GM12878 (cell line): ENCODE measurements around the gene HEXIM2. TPM values are rescaled to one million over a fixed set of nuclear protein-coding genes. Genes with fewer than 3 reads are reported as not detected.

Experiments
- CBFB ChIP-seq: IDR thresholded peaks from 2 replicates; pipeline ENCODE4 v1.6.1; 2016; ENCODE audit warnings: antibody characterized with exemption, low read depth
- CREM ChIP-seq: IDR thresholded peaks from 2 replicates; pipeline ENCODE4 v1.6.1; 2014; ENCODE audit warnings: antibody characterized with exemption, low read depth
- EGR1 ChIP-seq, 2 experiments: IDR thresholded peaks; 1 replicate in 1 of 2; 2 replicates in 1 of 2; pipeline ENCODE4 v1.6.1; 2011 to 2012; ENCODE audit warnings: low read depth in 2 of 2, low read length in 2 of 2, borderline replicate concordance in 1 of 2, mild to moderate bottlenecking in 1 of 2, moderate library complexity in 1 of 2
- GABPA ChIP-seq: IDR thresholded peaks from 2 replicates; pipeline ENCODE4 v1.6.1; 2014; ENCODE audit warnings: antibody characterized with exemption, low read depth, mild to moderate bottlenecking, inconsistent platforms
- IKZF2 ChIP-seq, 2 experiments: fragments of 450-650 bp; IDR thresholded peaks; 2 replicates each; pipeline ENCODE4 v1.6.1; 2017; ENCODE audit warnings: mild to moderate bottlenecking in 2 of 2, moderate library complexity in 2 of 2
- MEF2A ChIP-seq: IDR thresholded peaks from 2 replicates; pipeline ENCODE4 v1.6.1; 2011; ENCODE audit warnings: low read depth, mild to moderate bottlenecking, low read length, moderate library complexity; ENCODE audit not compliant: insufficient read depth
- MEF2B ChIP-seq: fragments of 450-650 bp; IDR thresholded peaks from 2 replicates; pipeline ENCODE4 v1.6.1; 2018; ENCODE audit warnings: mild to moderate bottlenecking, moderate library complexity; ENCODE audit not compliant: partially characterized antibody, poor library complexity, severe bottlenecking
- MTA2 ChIP-seq: fragments of 450-650 bp; IDR thresholded peaks from 2 replicates; pipeline ENCODE4 v1.6.1; 2016; ENCODE audit warnings: low read depth, mild to moderate bottlenecking, moderate library complexity
- NRF1 ChIP-seq: conservative IDR thresholded peaks from 2 replicates; pipeline ENCODE4 v1.6.1; 2011; ENCODE audit warnings: mild to moderate bottlenecking, low read depth, low read length, improper control_type of control experiment
- RAD51 ChIP-seq: fragments of 450-650 bp; IDR thresholded peaks from 2 replicates; pipeline ENCODE4 v1.6.1; 2016; ENCODE audit warnings: moderate library complexity, mild to moderate bottlenecking, inconsistent platforms
- RCOR1 ChIP-seq: conservative IDR thresholded peaks from 2 replicates; pipeline ENCODE4 v1.6.1; 2012; ENCODE audit warnings: low read depth, low read length, improper control_type of control experiment
- SUZ12 ChIP-seq: fragments of 200-600 bp; sonication (generic); IDR thresholded peaks from one replicate; pipeline ENCODE4 v1.6.1; 2018; ENCODE audit warnings: antibody characterized with exemption, mild to moderate bottlenecking; ENCODE audit not compliant: unreplicated experiment
- ZNF207 ChIP-seq: fragments of 450-650 bp; IDR thresholded peaks from 2 replicates; pipeline ENCODE4 v1.6.1; 2014; ENCODE audit warnings: antibody characterized with exemption, mild to moderate bottlenecking, borderline replicate concordance
- polyA plus RNA-seq, 11 experiments: library from polyadenylated mRNA; depleted of rRNA in 4 of 11; unstranded in 6 of 11; stranded (reverse) in 5 of 11; fragments of >200 nt; fragmentation: Nextera tagmentation in 4 of 11; fragmentation: Illumina TruSeq in 1 of 11; extraction: Ambion mirVana in 4 of 11; extraction: Trizol in 1 of 11; gene quantifications; 1 replicate in 1 of 11; 2 replicates in 10 of 11; pipeline versions ENCODE4 v1.2.1 to v1.2.3, GENCODE V29; 2011 to 2016; ENCODE audit warnings: inconsistent platforms in 2 of 11, missing spikeins in 2 of 11, low read depth in 1 of 11
- total RNA-seq, 4 experiments: library from RNA; depleted of rRNA in 3 of 4; stranded (reverse); fragments of >200 nt in 3 of 4; fragmentation: Illumina TruSeq in 1 of 4; extraction: Trizol in 1 of 4; gene quantifications; 2 replicates each; pipeline versions ENCODE4 v1.2.1 to v1.2.3, GENCODE V29; 2013 to 2021
- TF ChIP-seq, protein P1 (sequence below): fragments of 450-650 bp; formaldehyde crosslinking; IDR thresholded peaks from 2 replicates; pipeline ENCODE4 v1.4.0; 2020; ENCODE audit warnings: mild to moderate bottlenecking, moderate library complexity
- TF ChIP-seq, protein P2 (sequence below): fragments of 150-350 bp; IDR thresholded peaks from 2 replicates; pipeline ENCODE4 v1.6.1; 2014; ENCODE audit warnings: mild to moderate bottlenecking, low read depth, low read length
- TF ChIP-seq, protein P3 (sequence below): fragments of 450-650 bp; IDR thresholded peaks from 2 replicates; pipeline ENCODE4 v1.6.1; 2017; ENCODE audit warnings: mild to moderate bottlenecking, low read depth, inconsistent platforms; ENCODE audit not compliant: poor library complexity, severe bottlenecking
- TF ChIP-seq, protein P4 (sequence below): IDR thresholded peaks from 2 replicates; pipeline ENCODE4 v1.6.1; 2011; ENCODE audit warnings: borderline replicate concordance, low read depth, mild to moderate bottlenecking, moderate library complexity, low read length; ENCODE audit not compliant: insufficient read depth, poor library complexity, severe bottlenecking
- TF ChIP-seq, protein P5 (sequence below): IDR thresholded peaks from 2 replicates; pipeline ENCODE4 v1.6.1; 2012; ENCODE audit warnings: low read depth, low read length, improper control_type of control experiment

The HEXIM2 gene
- total and polyA plus RNA-seq, 10 of the 15 experiments (the other 5 are each of a cell fraction or from before 2014, with no cell fraction given): 0.10 to 10.3 (median 6.4) TPM

DNA sequence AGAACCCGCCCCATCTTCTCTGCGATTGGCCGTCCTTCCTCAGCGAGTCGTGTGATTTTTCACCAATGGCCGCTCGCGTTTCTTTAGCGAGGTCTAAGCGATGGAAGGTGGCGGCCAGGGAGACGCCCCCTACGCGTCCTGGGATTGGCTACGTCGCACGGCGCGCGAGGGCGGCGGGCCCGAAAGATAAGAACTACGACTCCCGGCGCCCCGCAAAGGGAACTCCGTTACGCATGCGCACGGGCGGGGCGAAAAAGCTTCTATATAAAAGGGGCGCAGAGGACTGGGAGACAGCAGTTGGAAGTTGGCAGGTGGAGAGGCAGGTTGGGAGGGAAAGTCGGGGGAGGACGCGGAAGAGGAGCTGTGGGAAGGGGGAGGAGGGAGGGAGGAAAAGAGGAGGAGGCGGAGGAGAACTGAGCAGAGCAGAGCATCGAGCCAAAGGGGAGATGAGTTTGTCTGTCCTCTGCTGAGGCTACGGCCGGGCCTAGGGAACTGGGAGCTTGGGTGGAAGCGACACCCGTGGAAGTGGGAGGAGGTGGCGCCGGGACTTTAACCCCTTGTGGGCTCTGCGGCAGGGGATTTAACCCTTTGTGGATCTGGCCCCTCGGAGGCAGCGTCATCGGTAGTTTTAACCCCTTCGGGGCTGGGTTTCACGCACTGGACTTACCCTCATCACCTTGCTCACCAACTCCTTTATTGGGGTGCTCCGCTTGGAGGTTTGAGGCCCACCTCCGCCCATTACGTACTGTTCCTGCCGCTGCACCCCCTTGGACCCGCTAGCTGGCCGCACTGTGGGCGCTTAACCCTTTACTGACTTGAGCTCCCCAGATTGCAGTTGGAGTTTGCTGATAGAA lies 13.3 kb upstream of the HEXIM2 start, which contains the start of gene HEXIM1 (continued):
- no peak for TF ChIP-seq RAD51
- TF ChIP-seq, protein P1, sequence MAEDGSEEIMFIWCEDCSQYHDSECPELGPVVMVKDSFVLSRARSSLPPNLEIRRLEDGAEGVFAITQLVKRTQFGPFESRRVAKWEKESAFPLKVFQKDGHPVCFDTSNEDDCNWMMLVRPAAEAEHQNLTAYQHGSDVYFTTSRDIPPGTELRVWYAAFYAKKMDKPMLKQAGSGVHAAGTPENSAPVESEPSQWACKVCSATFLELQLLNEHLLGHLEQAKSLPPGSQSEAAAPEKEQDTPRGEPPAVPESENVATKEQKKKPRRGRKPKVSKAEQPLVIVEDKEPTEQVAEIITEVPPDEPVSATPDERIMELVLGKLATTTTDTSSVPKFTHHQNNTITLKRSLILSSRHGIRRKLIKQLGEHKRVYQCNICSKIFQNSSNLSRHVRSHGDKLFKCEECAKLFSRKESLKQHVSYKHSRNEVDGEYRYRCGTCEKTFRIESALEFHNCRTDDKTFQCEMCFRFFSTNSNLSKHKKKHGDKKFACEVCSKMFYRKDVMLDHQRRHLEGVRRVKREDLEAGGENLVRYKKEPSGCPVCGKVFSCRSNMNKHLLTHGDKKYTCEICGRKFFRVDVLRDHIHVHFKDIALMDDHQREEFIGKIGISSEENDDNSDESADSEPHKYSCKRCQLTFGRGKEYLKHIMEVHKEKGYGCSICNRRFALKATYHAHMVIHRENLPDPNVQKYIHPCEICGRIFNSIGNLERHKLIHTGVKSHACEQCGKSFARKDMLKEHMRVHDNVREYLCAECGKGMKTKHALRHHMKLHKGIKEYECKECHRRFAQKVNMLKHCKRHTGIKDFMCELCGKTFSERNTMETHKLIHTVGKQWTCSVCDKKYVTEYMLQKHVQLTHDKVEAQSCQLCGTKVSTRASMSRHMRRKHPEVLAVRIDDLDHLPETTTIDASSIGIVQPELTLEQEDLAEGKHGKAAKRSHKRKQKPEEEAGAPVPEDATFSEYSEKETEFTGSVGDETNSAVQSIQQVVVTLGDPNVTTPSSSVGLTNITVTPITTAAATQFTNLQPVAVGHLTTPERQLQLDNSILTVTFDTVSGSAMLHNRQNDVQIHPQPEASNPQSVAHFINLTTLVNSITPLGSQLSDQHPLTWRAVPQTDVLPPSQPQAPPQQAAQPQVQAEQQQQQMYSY: peak; percentile 91
- TF ChIP-seq MTA2: peak; percentile 90
- TF ChIP-seq EGR1 (IDR thresholded peaks at IDR 0.05; ENCODE audit: borderline replicate concordance in 1 of 2, low read depth in 2 of 2, low read length in 2 of 2): peak; percentile 44 to 61
- no peak; the same call in none of the 2 replicates for TF ChIP-seq CREM
- peak; percentile 99 for TF ChIP-seq CBFB
- TF ChIP-seq SUZ12: no peak
- peak; percentile 95 for TF ChIP-seq NRF1
- TF ChIP-seq ZNF207: peak; percentile 58; the same call in 1 of the 2 replicates
- TF ChIP-seq, protein P2, sequence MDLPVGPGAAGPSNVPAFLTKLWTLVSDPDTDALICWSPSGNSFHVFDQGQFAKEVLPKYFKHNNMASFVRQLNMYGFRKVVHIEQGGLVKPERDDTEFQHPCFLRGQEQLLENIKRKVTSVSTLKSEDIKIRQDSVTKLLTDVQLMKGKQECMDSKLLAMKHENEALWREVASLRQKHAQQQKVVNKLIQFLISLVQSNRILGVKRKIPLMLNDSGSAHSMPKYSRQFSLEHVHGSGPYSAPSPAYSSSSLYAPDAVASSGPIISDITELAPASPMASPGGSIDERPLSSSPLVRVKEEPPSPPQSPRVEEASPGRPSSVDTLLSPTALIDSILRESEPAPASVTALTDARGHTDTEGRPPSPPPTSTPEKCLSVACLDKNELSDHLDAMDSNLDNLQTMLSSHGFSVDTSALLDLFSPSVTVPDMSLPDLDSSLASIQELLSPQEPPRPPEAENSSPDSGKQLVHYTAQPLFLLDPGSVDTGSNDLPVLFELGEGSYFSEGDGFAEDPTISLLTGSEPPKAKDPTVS: peak; percentile 73; the same call in 1 of the 2 replicates
- no peak for TF ChIP-seq GABPA
- TF ChIP-seq, protein P3, sequence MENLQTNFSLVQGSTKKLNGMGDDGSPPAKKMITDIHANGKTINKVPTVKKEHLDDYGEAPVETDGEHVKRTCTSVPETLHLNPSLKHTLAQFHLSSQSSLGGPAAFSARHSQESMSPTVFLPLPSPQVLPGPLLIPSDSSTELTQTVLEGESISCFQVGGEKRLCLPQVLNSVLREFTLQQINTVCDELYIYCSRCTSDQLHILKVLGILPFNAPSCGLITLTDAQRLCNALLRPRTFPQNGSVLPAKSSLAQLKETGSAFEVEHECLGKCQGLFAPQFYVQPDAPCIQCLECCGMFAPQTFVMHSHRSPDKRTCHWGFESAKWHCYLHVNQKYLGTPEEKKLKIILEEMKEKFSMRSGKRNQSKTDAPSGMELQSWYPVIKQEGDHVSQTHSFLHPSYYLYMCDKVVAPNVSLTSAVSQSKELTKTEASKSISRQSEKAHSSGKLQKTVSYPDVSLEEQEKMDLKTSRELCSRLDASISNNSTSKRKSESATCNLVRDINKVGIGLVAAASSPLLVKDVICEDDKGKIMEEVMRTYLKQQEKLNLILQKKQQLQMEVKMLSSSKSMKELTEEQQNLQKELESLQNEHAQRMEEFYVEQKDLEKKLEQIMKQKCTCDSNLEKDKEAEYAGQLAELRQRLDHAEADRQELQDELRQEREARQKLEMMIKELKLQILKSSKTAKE: no peak
- TF ChIP-seq, protein P4, sequence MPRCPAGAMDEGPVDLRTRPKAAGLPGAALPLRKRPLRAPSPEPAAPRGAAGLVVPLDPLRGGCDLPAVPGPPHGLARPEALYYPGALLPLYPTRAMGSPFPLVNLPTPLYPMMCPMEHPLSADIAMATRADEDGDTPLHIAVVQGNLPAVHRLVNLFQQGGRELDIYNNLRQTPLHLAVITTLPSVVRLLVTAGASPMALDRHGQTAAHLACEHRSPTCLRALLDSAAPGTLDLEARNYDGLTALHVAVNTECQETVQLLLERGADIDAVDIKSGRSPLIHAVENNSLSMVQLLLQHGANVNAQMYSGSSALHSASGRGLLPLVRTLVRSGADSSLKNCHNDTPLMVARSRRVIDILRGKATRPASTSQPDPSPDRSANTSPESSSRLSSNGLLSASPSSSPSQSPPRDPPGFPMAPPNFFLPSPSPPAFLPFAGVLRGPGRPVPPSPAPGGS: peak; percentile 76
- peak; percentile 99 for TF ChIP-seq IKZF2 (IDR thresholded peaks at IDR 0.05)
- peak; percentile 50 for TF ChIP-seq MEF2B
- TF ChIP-seq, protein P5, sequence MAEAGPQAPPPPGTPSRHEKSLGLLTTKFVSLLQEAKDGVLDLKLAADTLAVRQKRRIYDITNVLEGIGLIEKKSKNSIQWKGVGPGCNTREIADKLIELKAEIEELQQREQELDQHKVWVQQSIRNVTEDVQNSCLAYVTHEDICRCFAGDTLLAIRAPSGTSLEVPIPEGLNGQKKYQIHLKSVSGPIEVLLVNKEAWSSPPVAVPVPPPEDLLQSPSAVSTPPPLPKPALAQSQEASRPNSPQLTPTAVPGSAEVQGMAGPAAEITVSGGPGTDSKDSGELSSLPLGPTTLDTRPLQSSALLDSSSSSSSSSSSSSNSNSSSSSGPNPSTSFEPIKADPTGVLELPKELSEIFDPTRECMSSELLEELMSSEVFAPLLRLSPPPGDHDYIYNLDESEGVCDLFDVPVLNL: peak; percentile 82
- peak; percentile 67 for TF ChIP-seq MEF2A
- peak; percentile 94 for TF ChIP-seq RCOR1
